CD4-positive, alpha-beta T cell treated with Interleukin-12 subunit alpha and Interleukin-12 subunit beta, for 1 hour (primary cell): ENCODE data around the gene FOSL1.

Experiments
- DNase-seq: peaks from one replicate; pipeline ENCODE4 v3.0.0-alpha.2; 2020

FOSL1 gene

GRCh38 chr11:65862941-65863888, 37.0 kb downstream of the FOSL1 start:
- DNase-seq, result no peak

GRCh38 chr11:65862191-65862735, 37.9 kb downstream of the FOSL1 start:
- no peak for DNase-seq

GRCh38 chr11:65861533-65862183, 38.5 kb downstream of the FOSL1 start:
- DNase-seq, result no peak

- DNase-seq, result no peak
Measured at GRCh38 chr11:65861165-65861505, 39.1 kb downstream of the FOSL1 start.

- DNase-seq, result peak; percentile 97
Measured at GRCh38 chr11:65860278-65861164, 39.7 kb downstream of the FOSL1 start, which contains the start of gene MUS81. Gene MUS81 (plus strand): TSS chr11:65860433. CDS start chr11:65860754, 321 bp downstream.

- no peak for DNase-seq
Measured at GRCh38 chr11:65859812-65860277, 40.3 kb downstream of the FOSL1 start.

GRCh38 chr11:65859095-65859811, 40.9 kb downstream of the FOSL1 start:
- peak; percentile 97 for DNase-seq

- DNase-seq, result peak; percentile 31
Measured at GRCh38 chr11:65858681-65859087, 41.5 kb downstream of the FOSL1 start.

- DNase-seq, result peak; percentile 98
Measured at GRCh38 chr11:65857853-65858680, 42.1 kb downstream of the FOSL1 start, which contains the start of gene CFL1. Gene CFL1 (minus strand): TSS chr11:65858180. CDS start chr11:65858099, 81 bp downstream.

- DNase-seq, result peak; percentile 62
Measured at GRCh38 chr11:65857500-65857852, 42.7 kb downstream of the FOSL1 start.

GRCh38 chr11:65856689-65857499, 43.3 kb downstream of the FOSL1 start:
- peak; percentile 84 for DNase-seq

GRCh38 chr11:65855927-65856363, 44.2 kb downstream of the FOSL1 start:
- no peak for DNase-seq

- DNase-seq, result no peak
Measured at GRCh38 chr11:65854852-65855837, 45.0 kb downstream of the FOSL1 start.

- no peak for DNase-seq
Measured at GRCh38 chr11:65854161-65854592, 46.0 kb downstream of the FOSL1 start.

- DNase-seq, result no peak
Measured at GRCh38 chr11:65853246-65853979, 46.8 kb downstream of the FOSL1 start.

GRCh38 chr11:65852508-65853245, 47.5 kb downstream of the FOSL1 start:
- DNase-seq, result no peak
